ENCODE results near the gene APOL6. TPM values are rescaled to one million over a fixed set of nuclear protein-coding genes. Genes with fewer than 3 reads are reported as not detected.
"Not testable (repeated sequence)": the region's sequence is repeated elsewhere in the genome, so short reads cannot be mapped to it uniquely, and the experiment has no call there.

Gene APOL6
- total RNA-seq, 1 donor from 2014 or later = 12.1 TPM

- peak; percentile 24 for DNase-seq
Measured at GRCh38 chr22:35638410-35638809, 9.8 kb upstream of the APOL6 start.

- DNase-seq = no peak
Measured at GRCh38 chr22:35641494-35642120, 6.6 kb upstream of the APOL6 start.

- no peak for DNase-seq
Measured at GRCh38 chr22:35642305-35642741, 5.9 kb upstream of the APOL6 start.

GRCh38 chr22:35643991-35644390 is 4.3 kb upstream of the APOL6 start:
- no peak for DNase-seq

GRCh38 chr22:35645646-35646045 is 2.6 kb upstream of the APOL6 start:
- no peak for DNase-seq

GRCh38 chr22:35649026-35649553 is 844 bp downstream of the APOL6 start:
- no peak for DNase-seq

- DNase-seq = no peak
Measured at GRCh38 chr22:35649636-35650250, 1.5 kb downstream of the APOL6 start.

GRCh38 chr22:35651085-35651484 is 2.8 kb downstream of the APOL6 start:
- no peak for DNase-seq

- no peak for DNase-seq
Measured at GRCh38 chr22:35653824-35654223, 5.6 kb downstream of the APOL6 start.

GRCh38 chr22:35656284-35656752 is 8.1 kb downstream of the APOL6 start:
- no peak for DNase-seq

- DNase-seq = no peak
Measured at GRCh38 chr22:35657571-35658312, 9.5 kb downstream of the APOL6 start.

- DNase-seq = peak; percentile 21
Measured at GRCh38 chr22:35660291-35661127, 12.3 kb downstream of the APOL6 start.

GRCh38 chr22:35661464-35661863 is 13.2 kb downstream of the APOL6 start:
- DNase-seq = no peak

GRCh38 chr22:35662914-35663313 is 14.7 kb downstream of the APOL6 start:
- no peak for DNase-seq

GRCh38 chr22:35663371-35663770 is 15.1 kb downstream of the APOL6 start:
- no peak for DNase-seq

GRCh38 chr22:35664955-35665587 is 16.8 kb downstream of the APOL6 start:
- no peak for DNase-seq

GRCh38 chr22:35666699-35667098 is 18.5 kb downstream of the APOL6 start:
- not testable (repeated sequence) for DNase-seq

GRCh38 chr22:35674335-35674734 is 26.1 kb downstream of the APOL6 start:
- DNase-seq = no peak

GRCh38 chr22:35676065-35676464 is 27.8 kb downstream of the APOL6 start:
- DNase-seq = not testable (repeated sequence)

- no peak for DNase-seq
Measured at GRCh38 chr22:35677460-35678187, 29.4 kb downstream of the APOL6 start.

GRCh38 chr22:35678836-35679235 is 30.6 kb downstream of the APOL6 start:
- DNase-seq = no peak

All from dermis blood vessel endothelial cell (primary cell).